ENCODE measurements around the gene FLVCR1. TPM values are rescaled to one million over a fixed set of nuclear protein-coding genes. Genes with fewer than 3 reads are reported as not detected.

Gene FLVCR1
- total and polyA plus RNA-seq, 10 donors, result 3.6 to 10.7 (median 8.0) TPM

DNA sequence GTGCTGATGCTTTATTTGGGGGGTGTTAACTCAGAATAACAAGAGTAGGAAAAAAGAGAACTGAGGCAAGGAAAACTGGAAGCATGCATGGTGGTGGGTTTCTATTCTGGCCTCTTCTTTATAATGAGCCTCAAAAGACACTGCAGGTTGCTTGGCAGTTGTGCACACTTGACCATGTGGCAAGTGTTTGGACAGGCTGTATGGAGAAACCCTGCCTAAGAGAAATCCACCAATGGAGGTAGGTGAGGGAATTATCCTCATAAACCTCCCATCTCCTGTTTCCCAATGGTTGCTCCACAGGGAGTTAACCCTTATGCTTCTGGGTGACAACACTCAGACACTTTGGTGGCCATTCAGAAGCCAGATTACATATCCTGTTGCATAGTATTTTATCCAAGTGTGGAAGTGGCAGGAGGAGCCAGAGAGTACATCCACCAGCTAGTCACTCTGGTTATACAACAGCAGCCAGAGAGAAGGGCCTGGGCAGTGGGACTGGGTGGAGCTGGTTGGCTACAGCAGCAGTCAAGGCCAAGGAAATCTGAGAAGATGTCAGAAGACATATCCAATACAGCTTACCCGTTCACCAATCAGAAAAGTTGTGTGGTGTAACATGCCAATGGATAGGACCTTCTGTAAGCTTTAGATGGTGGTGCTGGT lies 75.9 kb downstream of the FLVCR1 start:
- TF ChIP-seq, protein P1, sequence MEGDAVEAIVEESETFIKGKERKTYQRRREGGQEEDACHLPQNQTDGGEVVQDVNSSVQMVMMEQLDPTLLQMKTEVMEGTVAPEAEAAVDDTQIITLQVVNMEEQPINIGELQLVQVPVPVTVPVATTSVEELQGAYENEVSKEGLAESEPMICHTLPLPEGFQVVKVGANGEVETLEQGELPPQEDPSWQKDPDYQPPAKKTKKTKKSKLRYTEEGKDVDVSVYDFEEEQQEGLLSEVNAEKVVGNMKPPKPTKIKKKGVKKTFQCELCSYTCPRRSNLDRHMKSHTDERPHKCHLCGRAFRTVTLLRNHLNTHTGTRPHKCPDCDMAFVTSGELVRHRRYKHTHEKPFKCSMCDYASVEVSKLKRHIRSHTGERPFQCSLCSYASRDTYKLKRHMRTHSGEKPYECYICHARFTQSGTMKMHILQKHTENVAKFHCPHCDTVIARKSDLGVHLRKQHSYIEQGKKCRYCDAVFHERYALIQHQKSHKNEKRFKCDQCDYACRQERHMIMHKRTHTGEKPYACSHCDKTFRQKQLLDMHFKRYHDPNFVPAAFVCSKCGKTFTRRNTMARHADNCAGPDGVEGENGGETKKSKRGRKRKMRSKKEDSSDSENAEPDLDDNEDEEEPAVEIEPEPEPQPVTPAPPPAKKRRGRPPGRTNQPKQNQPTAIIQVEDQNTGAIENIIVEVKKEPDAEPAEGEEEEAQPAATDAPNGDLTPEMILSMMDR (IDR thresholded peaks at IDR 0.05 in 8 of 11, conservative IDR thresholded peaks at IDR 0.05 in 3 of 11), result no peak
- TF ChIP-seq POLR2AphosphoS5 (IDR thresholded peaks at IDR 0.05), result no peak
- no peak for TF ChIP-seq POLR2A (IDR thresholded peaks at IDR 0.05)
- WGBS, 5 donors, result 77 to 100% (median 95%) methylated on average over 1 of the region's 1 CpG
- Histone ChIP-seq H3K9me3 (no peaks in the 10 kb centered on the region), H3K27ac (no peak overlapping the region), H3K27me3 (replicated peaks in 1 of 7) (no peaks in the 10 kb centered on the region), H3K4me1 (no peaks in the 10 kb centered on the region), H3K4me3 (no peak overlapping the region), H3K36me3 (no peaks in the 10 kb centered on the region)
- no peak for DNase-seq
- intact Hi-C loops (cut with DNase I; ENCODE audit: low total_unique reads), result no loop called here

DNA sequence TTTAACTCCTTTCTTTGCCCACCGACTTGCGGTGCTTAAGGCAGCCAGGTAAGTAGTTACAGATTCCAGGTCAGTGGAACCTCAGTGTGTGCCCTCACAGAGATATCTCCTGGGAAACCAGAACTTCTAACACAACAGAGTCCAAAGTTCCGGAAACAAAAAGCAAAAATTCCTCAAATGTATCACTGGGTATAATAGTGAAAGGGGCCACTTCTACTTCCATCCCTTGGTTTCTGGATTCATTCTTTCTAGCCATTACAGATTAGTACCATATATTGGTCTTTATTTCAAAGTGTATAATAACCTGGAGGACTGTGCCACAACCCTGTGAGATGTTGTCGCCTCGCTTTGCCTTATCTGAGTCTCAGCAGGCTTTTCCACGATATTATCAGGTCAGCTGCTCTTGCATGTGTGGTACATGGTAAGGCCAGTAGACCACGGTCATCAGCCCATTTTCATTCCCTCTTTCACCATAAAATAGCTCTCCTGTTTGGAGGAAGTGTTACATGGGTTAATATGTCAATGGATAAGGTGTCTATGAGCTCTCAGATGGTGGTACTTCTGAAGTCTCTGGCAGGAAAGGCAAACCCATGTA lies 77.4 kb downstream of the FLVCR1 start:
- intact Hi-C loops (cut with DNase I; ENCODE audit: low total_unique reads), result no loop called here
- 90 to 94% (median 91%) methylated on average over 7 of the region's 7 CpGs for WGBS, 5 donors

DNA sequence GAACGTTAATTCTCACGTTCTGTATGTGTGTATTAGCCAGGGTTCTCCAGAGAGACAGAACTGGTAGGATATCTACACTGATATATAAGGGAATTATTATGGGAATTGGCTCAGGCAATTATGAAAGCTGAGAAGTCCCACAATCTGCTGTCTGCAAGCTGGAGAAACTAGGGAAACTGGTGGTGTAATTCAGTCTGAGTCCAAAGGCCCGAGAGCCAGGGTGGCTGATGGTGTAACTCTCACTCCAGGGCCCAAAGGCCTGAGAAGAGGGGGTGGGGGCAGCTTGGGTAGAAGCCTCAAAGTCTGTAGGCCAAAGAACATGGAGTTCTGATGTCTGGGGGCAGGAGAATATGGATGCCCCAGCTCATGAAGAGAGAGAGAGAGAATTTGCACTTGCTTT lies 79.0 kb downstream of the FLVCR1 start:
- H3K27me3 ChIP-seq (replicated peaks in 1 of 7), result no peaks in the 10 kb centered on the region
- 90 to 100% (median 94%) methylated on average over 3 of the region's 3 CpGs for WGBS, 5 donors
- H3K27ac ChIP-seq, result no peak overlapping the region
- no peaks in the 10 kb centered on the region for H3K4me1 ChIP-seq
- H3K9me3 ChIP-seq, result peaks cover 0 to 13% (median 10%) of the 10 kb centered on the region in 8 donors
- TF ChIP-seq POLR2A (IDR thresholded peaks at IDR 0.05), result no peak
- TF ChIP-seq POLR2AphosphoS5 (IDR thresholded peaks at IDR 0.05), result no peak
- TF ChIP-seq, protein P1 (IDR thresholded peaks at IDR 0.05 in 8 of 11, conservative IDR thresholded peaks at IDR 0.05 in 3 of 11), result no peak
- intact Hi-C loops (cut with DNase I; ENCODE audit: low total_unique reads), result no loop called here
- DNase-seq, result no peak
- H3K36me3 ChIP-seq, result no peaks in the 10 kb centered on the region
- H3K4me3 ChIP-seq, result no peak overlapping the region

More for the DNA sequence above, 77.4 kb downstream of the FLVCR1 start:
- H3K4me3 ChIP-seq, result no peak overlapping the region
- no peaks in the 10 kb centered on the region for H3K36me3 ChIP-seq
- H3K4me1 ChIP-seq, result no peaks in the 10 kb centered on the region
- no peak overlapping the region for H3K27ac ChIP-seq
- DNase-seq, result no peak
- H3K9me3 ChIP-seq, result peaks cover 0 to 10% (median 5%) of the 10 kb centered on the region in 8 donors
- no peaks in the 10 kb centered on the region for H3K27me3 ChIP-seq (replicated peaks in 1 of 7)
- TF ChIP-seq, protein P1 (IDR thresholded peaks at IDR 0.05 in 8 of 11, conservative IDR thresholded peaks at IDR 0.05 in 3 of 11), result no peak

GRCh38 chr1:212938846-212939245 lies 80.8 kb downstream of the FLVCR1 start:
- H3K9me3 ChIP-seq, result peaks cover 0 to 13% (median 10%) of the 10 kb centered on the region in 8 donors
- intact Hi-C loops (cut with DNase I; ENCODE audit: low total_unique reads), result no loop called here
- 91 to 94% (median 92%) methylated on average over 6 of the region's 6 CpGs for WGBS, 5 donors
- H3K27me3 ChIP-seq (replicated peaks in 1 of 7), result no peaks in the 10 kb centered on the region
- no peak overlapping the region for H3K27ac ChIP-seq
- DNase-seq, result no peak
- no peak overlapping the region for H3K4me3 ChIP-seq
- H3K36me3 ChIP-seq, result no peaks in the 10 kb centered on the region
- peaks cover 0 to 3% (median 0%) of the 10 kb centered on the region in 6 donors for H3K4me1 ChIP-seq
- TF ChIP-seq POLR2A (IDR thresholded peaks at IDR 0.05), result no peak
- TF ChIP-seq, protein P1 (IDR thresholded peaks at IDR 0.05 in 8 of 11, conservative IDR thresholded peaks at IDR 0.05 in 3 of 11), result no peak
- TF ChIP-seq POLR2AphosphoS5 (IDR thresholded peaks at IDR 0.05), result no peak

All from spleen (tissue), 11 donors.